Trophoblast cell (in vitro differentiated cells and primary cell): ENCODE data around the gene RELT.

ENCODE experiments used
- DNase-seq, 2 donors: peaks; one replicate each; pipeline ENCODE4 v3.0.0-alpha.2; 2016
- H2AFZ ChIP-seq: 2 replicates; pipeline ENCODE4 v1.6.1; 2013; ENCODE audit warnings: low read length, moderate library complexity, mild to moderate bottlenecking; ENCODE audit not compliant: insufficient read depth, poor library complexity
- H2AK5ac ChIP-seq: 2 replicates; pipeline ENCODE4 v1.6.1; 2013; ENCODE audit warnings: mild to moderate bottlenecking, low read length
- H2BK120ac ChIP-seq: 2 replicates; pipeline ENCODE4 v1.6.1; 2013; ENCODE audit warnings: low read length, mild to moderate bottlenecking, moderate library complexity; ENCODE audit not compliant: insufficient read depth, poor library complexity
- H2BK12ac ChIP-seq: 2 replicates; pipeline ENCODE4 v1.6.1; 2013; ENCODE audit warnings: mild to moderate bottlenecking, low read length, moderate library complexity
- H2BK5ac ChIP-seq: 2 replicates; pipeline ENCODE4 v1.6.1; 2013; ENCODE audit warnings: low read length, low read depth, moderate library complexity, mild to moderate bottlenecking; ENCODE audit not compliant: poor library complexity
- H3K14ac ChIP-seq: 2 replicates; pipeline ENCODE4 v1.6.1; 2013; ENCODE audit warnings: mild to moderate bottlenecking, low read length
- H3K18ac ChIP-seq: 2 replicates; pipeline ENCODE4 v1.6.1; 2013; ENCODE audit warnings: mild to moderate bottlenecking, low read length
- H3K23ac ChIP-seq: 2 replicates; pipeline ENCODE4 v1.6.1; 2013; ENCODE audit warnings: low read length
- H3K27ac ChIP-seq: 2 replicates; pipeline ENCODE4 v1.5.1; 2013; ENCODE audit warnings: low read depth, mild to moderate bottlenecking, inconsistent platforms, low read length, moderate library complexity
- H3K27me3 ChIP-seq: 2 replicates; pipeline ENCODE4 v1.6.1; 2013; ENCODE audit warnings: inconsistent platforms, mild to moderate bottlenecking, low read length, moderate library complexity; ENCODE audit not compliant: insufficient read depth
- H3K36me3 ChIP-seq, 2 experiments: 1 replicate in 1 of 2; 2 replicates in 1 of 2; pipeline ENCODE4 v1.6.1; 2013; ENCODE audit warnings: low read length in 2 of 2, mild to moderate bottlenecking in 2 of 2, moderate library complexity in 1 of 2; ENCODE audit not compliant: insufficient read depth in 2 of 2, control insufficient read depth in 1 of 2
- H3K4ac ChIP-seq: 2 replicates; pipeline ENCODE4 v1.6.1; 2013; ENCODE audit warnings: low read depth, mild to moderate bottlenecking, low read length, moderate library complexity
- H3K4me1 ChIP-seq, 2 experiments: 1 replicate in 1 of 2; 2 replicates in 1 of 2; pipeline ENCODE4 v1.6.1; 2013; ENCODE audit warnings: low read length in 2 of 2, mild to moderate bottlenecking in 2 of 2, moderate library complexity in 1 of 2; ENCODE audit not compliant: insufficient read depth in 2 of 2, control insufficient read depth in 1 of 2
- H3K4me2 ChIP-seq: 2 replicates; pipeline ENCODE4 v1.6.1; 2013; ENCODE audit warnings: inconsistent platforms, mild to moderate bottlenecking, low read length, moderate library complexity
- H3K4me3 ChIP-seq: 2 replicates; pipeline ENCODE4 v1.5.1; 2013; ENCODE audit warnings: mild to moderate bottlenecking, low read depth, low read length, inconsistent platforms
- H3K79me1 ChIP-seq: one replicate; pipeline ENCODE4 v1.6.1; 2013; ENCODE audit warnings: low read length
- H3K79me2 ChIP-seq: 2 replicates; pipeline ENCODE4 v1.6.1; 2013; ENCODE audit warnings: low read length, mild to moderate bottlenecking; ENCODE audit not compliant: control insufficient read depth, insufficient read depth, poor library complexity
- H3K9ac ChIP-seq: 2 replicates; pipeline ENCODE4 v1.6.1; 2013; ENCODE audit warnings: mild to moderate bottlenecking, low read length
- H3K9me3 ChIP-seq: 2 replicates; pipeline ENCODE4 v1.6.1; 2013; ENCODE audit warnings: low read depth, mild to moderate bottlenecking, control low read depth, inconsistent platforms, low read length; ENCODE audit not compliant: insufficient read depth
- H4K12ac ChIP-seq: 2 replicates; pipeline ENCODE4 v1.6.1; 2013; ENCODE audit warnings: low read depth, mild to moderate bottlenecking, low read length, moderate library complexity
- H4K8ac ChIP-seq: 2 replicates; pipeline ENCODE4 v1.6.1; 2013; ENCODE audit warnings: low read depth, mild to moderate bottlenecking, low read length, moderate library complexity
- H4K91ac ChIP-seq: one replicate; pipeline ENCODE4 v1.6.1; 2013; ENCODE audit warnings: low read depth, mild to moderate bottlenecking, low read length, moderate library complexity
- WGBS: extraction: QIAGEN DNeasy Blood & Tissue Kit; methylation state at CpG from one replicate; pipeline ENCODE4 v1.1.7; 2013; ENCODE audit warnings: missing lambda C conversion rate; ENCODE audit not compliant: insufficient read length, insufficient coverage; ENCODE audit errors: extremely low coverage; 5-methylcytosine and 5-hydroxymethylcytosine counted together

Gene RELT

GRCh38 chr11:73406131-73406530, 29.9 kb downstream of the RELT start:
- no peak overlapping the region for H3K4me3 ChIP-seq
- no peak overlapping the region for H3K4ac ChIP-seq
- DNase-seq: no peak
- no peak overlapping the region for H3K14ac ChIP-seq
- peaks cover 2% of the 10 kb centered on the region for H3K9me3 ChIP-seq
- no peak overlapping the region for H4K12ac ChIP-seq
- no peak overlapping the region for H4K8ac ChIP-seq
- no peak overlapping the region for H2BK120ac ChIP-seq
- peaks cover 4 to 8% of the 10 kb centered on the region in 2 experiments for H3K4me1 ChIP-seq
- no peak overlapping the region for H3K4me2 ChIP-seq
- H2BK5ac ChIP-seq: no peak overlapping the region
- H3K79me1 ChIP-seq: peaks cover 6% of the 10 kb centered on the region
- H2AK5ac ChIP-seq: no peak overlapping the region
- H3K27me3 ChIP-seq: no peaks in the 10 kb centered on the region
- peaks cover 2% of the 10 kb centered on the region for H3K79me2 ChIP-seq
- H3K9ac ChIP-seq: no peak overlapping the region
- no peak overlapping the region for H3K23ac ChIP-seq
- no peak overlapping the region for H2AFZ ChIP-seq
- no peak overlapping the region for H4K91ac ChIP-seq
- H2BK12ac ChIP-seq: no peak overlapping the region
- H3K18ac ChIP-seq: no peak overlapping the region
- no CpG with 5 or more reads among the region's 1 CpG for WGBS
- no peak overlapping the region for H3K27ac ChIP-seq
- peaks cover 23 to 27% of the 10 kb centered on the region in 2 experiments for H3K36me3 ChIP-seq

GRCh38 chr11:73406619-73407018, 30.4 kb downstream of the RELT start:
- H3K18ac ChIP-seq: no peak overlapping the region
- H3K14ac ChIP-seq: no peak overlapping the region
- H3K36me3 ChIP-seq: peaks cover 23 to 28% of the 10 kb centered on the region in 2 experiments
- no peak overlapping the region for H3K4me2 ChIP-seq
- WGBS: no CpG with 5 or more reads among the region's 5 CpGs
- H3K23ac ChIP-seq: no peak overlapping the region
- H3K79me1 ChIP-seq: peaks cover 2% of the 10 kb centered on the region
- H3K27me3 ChIP-seq: no peaks in the 10 kb centered on the region
- H2AK5ac ChIP-seq: no peak overlapping the region
- H4K91ac ChIP-seq: no peak overlapping the region
- peaks cover under 1% of the 10 kb centered on the region for H3K79me2 ChIP-seq
- H4K12ac ChIP-seq: no peak overlapping the region
- H3K4ac ChIP-seq: no peak overlapping the region
- no peak overlapping the region for H2AFZ ChIP-seq
- H3K4me3 ChIP-seq: no peak overlapping the region
- peaks cover under 1 to 3% of the 10 kb centered on the region in 2 experiments for H3K4me1 ChIP-seq
- no peak overlapping the region for H3K27ac ChIP-seq
- H3K9ac ChIP-seq: no peak overlapping the region
- no peak for DNase-seq
- H2BK12ac ChIP-seq: no peak overlapping the region
- H2BK5ac ChIP-seq: no peak overlapping the region
- H3K9me3 ChIP-seq: peaks cover 2% of the 10 kb centered on the region
- no peak overlapping the region for H2BK120ac ChIP-seq
- no peak overlapping the region for H4K8ac ChIP-seq

GRCh38 chr11:73409431-73409830, 33.2 kb downstream of the RELT start:
- H2BK5ac ChIP-seq: no peak overlapping the region
- H3K79me1 ChIP-seq: no peaks in the 10 kb centered on the region
- H3K27ac ChIP-seq: no peak overlapping the region
- no peak overlapping the region for H4K91ac ChIP-seq
- no peak overlapping the region for H3K9ac ChIP-seq
- DNase-seq: no peak
- H3K4ac ChIP-seq: no peak overlapping the region
- peaks cover 2% of the 10 kb centered on the region for H3K9me3 ChIP-seq
- H2AK5ac ChIP-seq: no peak overlapping the region
- no peak overlapping the region for H3K23ac ChIP-seq
- no peaks in the 10 kb centered on the region for H3K4me1 ChIP-seq
- H3K79me2 ChIP-seq: no peaks in the 10 kb centered on the region
- no peak overlapping the region for H3K4me2 ChIP-seq
- H4K12ac ChIP-seq: no peak overlapping the region
- H3K18ac ChIP-seq: no peak overlapping the region
- H2BK120ac ChIP-seq: no peak overlapping the region
- H3K4me3 ChIP-seq: no peak overlapping the region
- H4K8ac ChIP-seq: no peak overlapping the region
- H3K14ac ChIP-seq: no peak overlapping the region
- H3K36me3 ChIP-seq: peaks cover 17 to 28% of the 10 kb centered on the region in 2 experiments
- WGBS: no CpG with 5 or more reads among the region's 8 CpGs
- H3K27me3 ChIP-seq: no peaks in the 10 kb centered on the region
- no peak overlapping the region for H2AFZ ChIP-seq
- H2BK12ac ChIP-seq: no peak overlapping the region

- Histone ChIP-seq H3K27ac (no peak overlapping the region), H3K27me3 (no peaks in the 10 kb centered on the region), H2AK5ac (no peak overlapping the region), H3K9me3 (peaks cover 2% of the 10 kb centered on the region), H3K79me2 (no peaks in the 10 kb centered on the region), H3K36me3 (peaks cover 12 to 22% of the 10 kb centered on the region in 2 experiments), H3K18ac (no peak overlapping the region), H2AFZ (no peak overlapping the region), H4K91ac (no peak overlapping the region), H3K4me1 (peaks cover 0 to 2% of the 10 kb centered on the region in 2 experiments), H4K8ac (no peak overlapping the region), H2BK120ac (no peak overlapping the region), H3K9ac (no peak overlapping the region), H2BK5ac (no peak overlapping the region), H3K14ac (no peak overlapping the region), H3K79me1 (no peaks in the 10 kb centered on the region), H3K4me3 (no peak overlapping the region), H3K4ac (no peak overlapping the region), H3K4me2 (no peak overlapping the region), H3K23ac (no peak overlapping the region), H4K12ac (no peak overlapping the region), H2BK12ac (no peak overlapping the region)
- DNase-seq: no peak
- WGBS: no CpG with 5 or more reads among the region's 1 CpG
Observed at GRCh38 chr11:73410627-73411026, 34.4 kb downstream of the RELT start.
